GM19240 (cell line): ENCODE data around the gene FKBP1A.

Experiments used
- DNase-seq: peaks from one replicate; pipeline ENCODE4 v3.0.0; 2011; ENCODE audit warnings: low spot score; ENCODE audit not compliant: insufficient read length

Gene FKBP1A

DNA sequence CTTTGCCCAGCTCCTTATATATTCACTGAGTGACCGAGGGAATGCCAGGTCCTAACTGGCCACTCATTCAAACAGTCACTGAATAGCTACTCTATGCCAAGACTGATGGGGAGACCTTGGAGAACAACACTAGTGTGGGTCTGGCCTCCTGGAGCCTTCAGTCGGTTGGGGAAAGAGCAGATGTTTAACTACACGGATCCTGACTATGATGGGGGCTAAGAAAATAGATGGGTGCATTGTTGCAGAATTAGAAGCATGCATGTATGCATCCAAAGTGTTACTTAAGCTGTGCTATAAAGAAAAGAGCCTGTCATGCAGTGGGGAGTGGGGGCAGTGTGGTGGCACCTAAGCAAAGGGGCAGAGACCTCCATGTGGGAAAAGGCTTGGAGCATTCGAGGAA lies 6.5 kb downstream of the FKBP1A start:
- DNase-seq: no peak

DNA sequence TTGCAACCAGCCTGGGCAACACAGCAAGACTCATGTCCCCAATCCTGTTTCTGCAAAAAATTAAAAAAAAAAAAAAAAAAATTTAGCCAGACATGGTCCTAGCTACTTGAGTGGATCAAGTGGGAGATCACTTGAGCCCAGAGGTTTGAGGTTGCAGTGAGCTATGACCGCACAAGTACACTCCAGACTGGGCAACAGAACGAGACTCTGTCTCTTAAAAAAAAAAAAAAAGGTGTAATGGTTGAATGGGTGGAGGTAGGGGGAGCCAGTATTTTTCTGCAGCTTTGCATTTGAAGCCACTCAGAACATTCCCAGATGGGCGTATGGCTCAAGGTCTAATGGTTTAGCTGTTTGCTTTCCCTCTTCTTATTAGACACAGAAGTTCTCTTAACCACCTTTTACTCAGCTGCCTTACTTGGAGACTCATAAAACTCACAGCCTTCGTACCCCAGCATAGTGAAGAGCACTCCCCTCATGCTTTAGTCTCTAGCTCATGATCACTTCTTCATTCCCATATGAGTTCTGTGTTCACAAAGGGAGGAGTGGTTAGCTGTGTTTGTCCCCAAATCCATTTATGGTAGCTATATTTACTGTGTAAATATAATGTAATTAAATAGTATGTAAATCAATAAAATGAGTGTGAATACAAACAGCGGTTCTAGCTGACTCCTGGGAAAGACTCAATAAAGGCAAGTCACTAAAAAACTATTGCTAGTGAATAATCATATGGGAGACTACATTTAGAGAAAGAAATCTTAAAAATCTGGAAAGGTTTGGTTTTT lies 9.0 kb downstream of the FKBP1A start:
- DNase-seq: no peak

DNA sequence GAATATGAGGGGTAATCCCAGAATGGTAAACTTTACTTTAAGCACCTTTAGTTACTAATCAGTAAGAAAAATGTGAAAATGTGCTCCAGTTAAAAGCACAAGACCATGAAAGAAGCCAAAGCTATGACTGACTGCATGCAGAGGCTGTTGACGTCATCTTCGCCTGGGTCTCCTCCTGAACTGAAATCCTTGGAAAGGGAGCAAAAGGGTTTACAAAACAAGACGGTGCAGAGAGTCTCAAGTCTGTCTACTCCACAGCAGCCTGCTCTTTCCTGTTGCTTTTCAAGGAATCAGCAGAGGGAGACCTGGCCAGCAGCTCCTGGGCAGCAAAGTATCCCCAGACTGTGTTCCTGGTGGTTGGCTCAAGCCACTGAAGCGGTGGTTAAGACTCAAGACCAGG lies 10.2 kb downstream of the FKBP1A start:
- no peak for DNase-seq

DNA sequence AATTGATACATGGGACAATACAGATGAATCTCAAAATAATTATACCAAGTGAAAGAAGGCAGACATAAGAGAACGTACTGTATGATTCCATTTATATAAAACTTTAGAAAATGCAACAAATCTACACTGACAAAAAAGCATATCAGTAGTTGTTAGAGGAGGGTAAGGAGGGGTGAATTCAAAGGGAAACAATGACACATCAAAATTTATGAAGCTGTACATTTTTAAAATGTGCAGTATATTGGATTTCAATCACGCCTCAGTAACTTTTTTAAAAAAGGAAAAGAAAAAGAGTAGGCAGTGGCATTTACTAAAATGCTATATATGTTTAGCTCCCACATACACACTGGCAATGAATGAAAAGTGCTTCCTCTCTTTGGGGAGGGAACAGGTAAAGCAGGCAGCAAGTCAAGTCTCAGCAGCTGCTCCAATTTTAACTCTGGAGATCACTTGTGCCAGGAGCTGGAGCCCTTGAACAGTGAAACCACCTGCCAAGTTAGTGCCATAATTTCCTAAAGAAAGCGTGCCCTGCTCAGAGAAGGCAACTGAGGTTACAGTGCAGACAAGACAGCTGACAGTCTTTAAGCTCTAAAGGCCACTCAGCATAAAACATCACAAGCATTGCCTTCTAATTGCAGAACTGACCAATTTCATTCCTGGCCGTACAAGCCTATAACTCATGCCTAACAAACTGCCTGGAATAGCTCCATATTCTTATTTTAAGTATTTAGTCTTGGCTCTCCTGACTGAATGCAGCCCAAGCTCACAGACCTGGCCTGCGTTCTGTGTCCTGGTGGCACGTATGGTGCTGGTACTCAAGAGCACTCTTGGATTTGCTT lies 10.9 kb downstream of the FKBP1A start:
- DNase-seq: no peak

DNA sequence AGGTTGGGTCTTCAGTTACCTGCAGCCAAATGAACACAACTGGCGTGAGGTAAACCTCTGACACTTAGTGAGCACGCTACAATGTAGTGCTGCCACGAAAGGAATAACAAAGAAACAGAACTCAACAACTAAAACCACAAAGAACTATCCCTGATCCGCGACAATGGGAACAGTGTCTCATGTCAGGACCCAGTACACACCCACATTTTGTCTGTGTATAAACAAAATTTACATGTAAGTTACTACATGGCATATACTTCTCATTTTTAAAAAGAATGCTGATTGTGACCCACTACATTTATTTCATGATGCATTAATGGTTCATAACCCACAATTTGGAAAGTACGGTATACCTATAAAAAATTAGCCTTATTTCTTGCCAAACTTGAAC lies 14.1 kb downstream of the FKBP1A start:
- no peak for DNase-seq

DNA sequence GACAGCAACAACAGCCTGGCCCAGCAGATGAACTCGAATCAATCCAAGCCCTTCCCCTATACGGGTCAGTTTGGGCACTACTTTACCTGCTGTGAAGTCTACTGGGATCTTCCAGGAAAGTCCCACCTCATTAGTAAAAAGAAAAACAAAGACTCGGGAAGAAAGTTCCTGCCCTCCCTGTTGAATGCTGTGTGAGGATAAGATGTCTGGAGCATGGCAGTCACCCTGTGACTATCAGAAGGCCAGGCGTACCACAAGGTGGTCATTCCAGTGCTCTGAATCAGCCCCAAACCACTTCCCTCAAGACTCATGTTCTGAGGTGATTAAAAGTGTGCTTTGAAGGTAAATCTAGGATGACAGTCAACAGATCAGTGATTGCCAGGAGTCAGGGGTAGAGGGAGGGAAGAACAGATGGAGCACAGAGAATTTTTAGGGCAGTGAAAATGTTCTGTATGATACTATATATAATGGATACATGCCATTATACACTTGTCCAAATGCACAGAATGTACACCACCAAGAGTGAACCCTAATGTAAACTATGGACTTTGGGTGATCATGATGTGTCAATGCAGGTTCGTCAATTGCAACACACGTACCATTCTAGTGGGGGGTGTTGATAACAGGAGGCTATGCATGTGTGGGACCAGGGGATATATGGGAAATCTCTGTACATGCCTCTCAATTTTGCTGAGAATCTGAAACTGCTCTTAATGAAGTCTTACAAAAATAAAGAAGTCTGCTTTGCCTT lies 14.7 kb downstream of the FKBP1A start:
- no peak for DNase-seq

DNA sequence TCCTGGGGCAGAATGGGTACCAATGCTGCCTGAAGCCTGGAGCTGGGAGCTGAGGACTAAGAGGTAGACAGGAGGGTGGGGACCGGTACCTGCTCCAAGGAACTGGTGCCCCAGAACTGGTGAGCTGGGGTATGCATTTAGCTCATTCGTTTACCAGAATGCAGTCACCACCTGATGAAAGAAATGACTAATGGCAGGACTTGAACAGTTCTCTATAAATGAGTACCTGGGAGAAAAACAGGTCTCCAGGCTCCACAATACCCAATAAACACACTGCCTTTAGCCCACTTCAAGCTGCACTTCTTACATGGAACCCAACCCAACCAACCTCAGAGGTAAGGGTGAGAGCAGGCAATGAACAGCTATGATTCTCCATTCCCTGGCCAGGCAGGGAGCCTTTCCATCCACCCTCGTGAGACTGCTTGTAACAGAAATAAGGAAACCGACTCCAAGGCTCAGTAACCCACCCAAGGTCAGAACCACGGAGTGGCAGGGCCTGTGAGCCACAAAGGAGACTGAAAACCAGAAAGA lies 15.4 kb downstream of the FKBP1A start:
- no peak for DNase-seq

DNA sequence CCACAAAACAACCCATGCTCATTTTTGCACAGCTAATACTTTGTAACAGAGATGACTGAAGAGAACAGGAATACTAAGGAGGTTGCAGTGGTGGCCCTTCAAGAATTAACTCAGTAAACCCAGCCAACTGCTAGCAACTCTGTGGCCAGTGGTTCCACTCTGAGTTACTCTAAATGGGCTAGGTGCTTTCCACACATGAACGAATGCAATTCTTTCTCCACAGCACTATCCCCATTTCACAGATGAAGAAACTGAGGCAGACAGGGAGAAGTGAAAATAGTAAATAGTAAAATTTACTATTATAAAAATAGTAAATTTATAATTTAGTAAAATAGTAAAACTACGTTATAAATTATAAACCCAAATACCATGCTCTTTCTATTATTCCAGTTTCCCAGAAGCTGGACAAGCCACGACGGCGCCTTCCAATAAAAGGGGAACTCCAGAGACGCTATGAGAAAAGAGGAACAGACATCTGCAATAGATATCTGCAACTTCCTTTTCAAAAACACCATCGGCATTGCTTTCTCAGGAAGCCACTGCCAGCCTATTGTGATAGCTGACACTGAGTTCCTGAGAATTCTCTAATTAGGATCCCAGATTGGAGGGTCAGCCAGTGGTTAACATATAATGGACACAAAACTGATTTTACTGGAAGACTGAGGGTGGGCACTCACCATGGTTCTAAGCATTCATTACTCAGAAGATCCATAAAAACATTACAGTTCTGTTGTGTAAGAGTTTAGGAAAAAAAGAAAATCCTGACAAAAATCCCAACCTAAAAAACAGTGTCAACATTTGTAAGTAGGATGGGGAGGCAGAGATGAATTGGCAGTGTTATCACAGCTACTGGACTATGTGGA lies 16.2 kb downstream of the FKBP1A start:
- no peak for DNase-seq

DNA sequence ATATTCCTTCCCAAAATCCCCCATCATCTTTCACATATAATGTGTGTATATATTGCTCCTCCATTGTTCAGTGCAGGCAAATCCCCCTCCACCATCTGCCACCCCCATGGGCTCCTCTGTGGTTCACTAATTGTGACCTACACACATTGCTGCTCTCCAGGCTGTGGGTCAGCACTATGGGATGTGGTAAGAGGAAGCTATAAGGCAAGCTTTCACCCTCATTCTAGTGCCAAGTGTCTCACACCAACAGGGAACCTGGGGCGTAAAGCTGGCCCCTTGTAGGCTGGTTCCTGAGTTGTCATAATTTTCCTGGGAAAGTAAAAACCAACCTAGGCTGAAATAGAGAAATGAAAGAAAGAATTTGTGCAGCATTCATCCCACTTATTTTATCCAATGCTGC lies 16.8 kb downstream of the FKBP1A start:
- DNase-seq: no peak

DNA sequence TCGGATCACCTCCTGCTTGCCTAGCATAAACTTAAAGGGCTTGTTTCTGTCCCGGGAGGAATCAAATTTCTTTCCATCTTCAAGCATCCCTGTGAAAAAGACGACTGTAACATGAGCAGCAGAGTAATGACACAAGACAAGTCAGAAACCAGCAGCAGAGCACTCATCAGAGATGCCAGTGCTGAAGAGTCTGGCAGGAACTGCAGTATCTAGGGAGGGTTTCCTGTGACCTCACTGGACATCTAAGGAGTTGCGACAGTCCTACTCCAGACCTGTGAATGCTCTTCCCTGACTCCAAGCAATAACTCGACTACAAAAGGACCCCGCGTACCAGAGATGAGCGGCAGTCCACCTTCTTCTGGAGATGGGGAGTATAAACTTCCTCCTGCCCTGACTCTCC lies 17.3 kb downstream of the FKBP1A start:
- no peak for DNase-seq

DNA sequence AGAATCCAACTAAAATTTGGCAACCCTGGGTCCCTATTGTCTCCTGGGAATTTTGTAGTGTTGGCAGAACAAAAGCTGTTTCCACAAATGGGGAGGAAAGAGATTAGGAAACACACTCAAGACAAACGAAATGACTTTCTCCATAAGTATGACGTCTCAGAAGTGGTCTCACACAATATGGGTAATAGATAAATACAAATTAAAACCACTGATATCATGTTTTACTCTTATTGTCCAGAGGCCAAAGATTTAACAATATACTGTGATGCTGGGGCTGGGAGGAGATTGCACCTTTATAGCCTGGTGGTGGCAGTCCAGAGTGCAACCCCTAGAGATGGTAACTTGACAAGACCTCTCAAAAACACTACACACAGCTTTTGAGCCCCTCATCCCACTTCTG lies 18.6 kb downstream of the FKBP1A start:
- no peak for DNase-seq

DNA sequence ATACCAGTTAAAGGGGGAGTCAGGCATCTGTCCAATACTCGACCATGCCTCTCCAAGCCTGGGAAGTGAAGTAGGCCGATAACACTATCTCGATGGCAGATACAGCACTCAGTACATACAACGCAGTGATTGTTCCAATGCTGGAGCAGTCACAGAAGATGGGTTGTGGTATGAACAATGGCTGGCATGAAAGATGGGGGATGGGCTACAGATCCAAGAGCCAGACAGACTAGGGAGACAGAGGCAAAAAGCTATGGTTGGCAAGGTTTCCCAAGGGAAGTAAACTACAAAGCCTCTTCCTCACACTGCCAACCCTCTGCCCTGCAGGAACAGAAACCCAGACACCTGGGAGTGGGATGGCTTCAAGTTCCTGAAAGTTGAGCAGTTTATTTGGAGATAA lies 19.2 kb downstream of the FKBP1A start:
- no peak for DNase-seq

DNA sequence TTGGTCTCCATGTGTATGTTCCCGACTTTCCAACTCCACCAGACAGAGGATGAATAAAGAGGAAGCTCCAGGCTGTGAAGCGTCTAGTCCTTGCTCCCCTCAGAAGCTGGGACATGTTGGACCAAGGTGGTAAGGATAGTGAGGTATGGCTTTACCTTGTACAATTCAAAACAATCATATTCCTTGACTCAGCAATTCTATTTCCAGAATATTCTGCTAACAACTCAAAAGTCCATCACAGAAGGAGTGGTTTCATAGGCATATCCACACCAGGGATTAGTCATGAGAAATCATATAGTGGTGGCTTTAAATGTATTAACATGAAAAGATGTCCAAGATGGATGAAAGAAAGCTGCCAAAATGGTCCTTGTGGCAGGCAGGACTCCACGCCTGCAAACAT lies 19.8 kb downstream of the FKBP1A start:
- no peak for DNase-seq

DNA sequence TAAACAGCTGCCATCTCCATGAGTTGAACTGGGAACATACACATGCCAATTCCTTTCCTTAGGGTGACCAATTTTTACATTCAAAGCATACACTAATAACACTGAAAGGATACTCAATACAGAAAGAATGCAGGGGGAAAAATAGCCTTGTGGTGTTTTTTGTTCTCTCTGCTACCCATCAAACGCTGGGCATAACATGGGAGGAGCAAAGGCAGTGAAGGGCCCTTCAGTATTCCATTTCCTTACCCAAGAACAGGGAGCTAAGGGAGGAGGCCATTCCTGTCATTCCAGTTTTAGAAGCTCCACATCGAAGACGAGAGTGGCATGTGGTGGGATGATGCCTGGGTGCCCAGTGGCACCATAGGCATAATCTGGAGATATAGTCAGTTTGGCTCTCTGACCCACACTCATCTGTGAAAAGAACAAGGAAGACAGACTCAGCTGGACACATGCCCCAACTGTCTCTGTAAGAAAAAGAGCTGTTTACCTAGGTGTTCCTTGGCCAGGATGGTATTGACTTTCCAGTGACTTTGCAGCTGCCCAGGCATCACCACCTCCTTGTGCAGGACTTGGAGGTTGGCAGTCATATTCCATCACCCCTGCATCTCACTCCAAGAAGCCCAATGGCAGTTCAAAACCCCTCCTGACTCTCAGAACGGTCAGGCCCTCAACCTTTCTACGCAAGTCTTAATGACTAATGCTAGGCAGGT lies 20.9 kb downstream of the FKBP1A start:
- no peak for DNase-seq

DNA sequence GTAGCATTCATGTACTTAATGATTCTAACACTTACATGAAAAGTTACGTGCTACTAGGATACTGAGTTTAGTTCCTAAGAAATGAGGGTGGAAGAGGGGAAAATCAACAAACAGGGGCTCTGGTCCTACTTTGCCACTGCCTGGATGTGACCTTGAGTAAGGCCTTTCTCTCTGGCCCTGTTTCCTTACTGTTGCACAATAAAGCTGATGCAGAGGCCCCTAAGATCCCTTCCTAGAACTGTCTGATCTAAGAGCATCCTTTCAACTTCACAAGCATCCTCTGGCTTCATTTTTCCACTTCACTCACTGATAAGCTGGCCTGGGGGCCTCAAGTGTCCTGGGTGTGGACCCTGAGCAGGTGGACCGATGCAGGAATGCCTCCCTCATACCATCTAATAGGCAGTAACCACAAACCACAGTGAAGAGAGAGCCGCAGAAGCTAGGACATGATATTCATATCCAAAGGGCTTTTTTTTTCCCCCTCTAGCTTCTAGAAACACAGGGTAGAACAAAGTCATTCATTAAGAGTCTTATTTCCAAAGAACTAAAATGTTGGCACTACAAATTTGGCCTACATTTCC lies 21.6 kb downstream of the FKBP1A start:
- no peak for DNase-seq

DNA sequence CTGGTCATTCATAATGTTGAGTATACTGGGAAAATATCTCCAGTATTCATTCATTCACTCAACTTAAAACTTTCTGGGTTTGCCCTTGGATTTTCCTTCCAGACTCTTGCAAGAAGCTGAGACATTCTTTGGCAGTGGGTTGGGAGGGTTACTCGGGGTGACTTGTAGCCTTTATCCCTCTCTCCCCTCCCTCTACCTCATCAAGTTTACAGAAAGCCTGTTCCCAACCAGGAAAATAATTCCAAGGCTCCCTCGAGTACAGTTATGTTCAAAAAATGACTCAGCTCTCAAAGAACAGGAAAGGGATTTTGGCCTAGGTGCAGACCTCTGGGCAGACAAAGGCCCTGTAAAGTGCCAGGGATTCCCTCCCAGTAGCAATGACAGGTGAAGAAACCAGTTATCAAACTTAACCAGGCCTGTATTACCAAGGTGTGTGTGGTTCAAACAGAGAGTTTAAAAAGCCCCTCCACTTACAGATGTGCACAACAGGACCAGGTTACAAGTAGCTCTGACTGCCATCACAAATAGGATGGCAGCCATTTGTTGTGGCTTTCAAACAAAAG lies 22.2 kb downstream of the FKBP1A start:
- DNase-seq: no peak

DNA sequence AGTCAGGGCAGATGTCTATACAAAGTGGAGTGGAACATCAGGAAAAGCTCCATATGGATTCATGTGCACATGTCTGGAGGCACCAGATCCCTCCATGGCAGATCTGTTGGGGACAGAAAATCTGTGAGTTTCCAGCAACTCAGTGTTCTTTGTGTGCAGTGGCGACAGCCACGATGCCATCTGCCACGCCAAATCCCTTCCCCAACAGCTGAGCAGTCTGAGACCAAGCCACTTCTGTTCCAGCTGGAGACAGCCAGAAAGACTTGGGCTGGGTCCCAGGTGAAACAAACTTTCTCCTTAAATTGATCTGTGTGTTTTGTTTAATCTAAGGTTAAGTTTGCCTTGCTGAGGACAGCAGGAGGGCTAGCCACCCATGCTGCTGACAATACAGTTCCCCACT lies 22.9 kb downstream of the FKBP1A start:
- DNase-seq: no peak

DNA sequence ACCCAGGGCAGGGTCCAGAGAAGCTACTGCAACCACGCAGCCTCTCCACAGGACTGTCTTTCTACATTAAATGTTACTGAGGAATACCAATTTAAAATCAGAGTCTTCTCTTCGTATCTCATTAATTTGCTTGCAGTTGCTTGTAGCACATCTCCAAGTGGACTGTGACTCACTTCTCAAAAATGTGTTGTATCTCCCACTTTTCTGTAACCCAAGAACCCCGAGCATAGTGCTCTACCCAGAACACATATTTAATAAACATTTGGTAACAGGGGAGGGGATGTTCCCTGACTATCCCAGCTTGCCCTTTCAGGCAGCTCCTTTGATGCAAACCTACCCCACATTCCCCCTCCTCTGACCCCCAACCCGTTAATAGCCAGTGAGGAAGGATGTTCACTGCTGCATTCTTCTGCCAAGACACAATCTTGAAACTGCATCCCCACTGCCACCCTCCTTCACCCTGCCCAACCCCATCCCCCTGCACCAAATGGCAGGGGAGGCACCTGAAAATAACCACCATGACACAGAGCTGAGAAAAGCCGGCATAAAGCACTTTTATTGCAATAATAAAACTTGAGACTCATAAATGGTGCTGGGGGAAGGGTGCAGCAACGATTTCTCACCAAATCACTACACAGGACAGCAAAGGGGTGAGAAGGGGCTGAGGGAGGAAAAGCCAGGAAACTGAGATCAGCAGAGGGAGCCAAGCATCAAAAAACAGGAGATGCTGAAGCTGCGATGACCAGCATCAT lies 24.2 kb downstream of the FKBP1A start:
- no peak for DNase-seq

DNA sequence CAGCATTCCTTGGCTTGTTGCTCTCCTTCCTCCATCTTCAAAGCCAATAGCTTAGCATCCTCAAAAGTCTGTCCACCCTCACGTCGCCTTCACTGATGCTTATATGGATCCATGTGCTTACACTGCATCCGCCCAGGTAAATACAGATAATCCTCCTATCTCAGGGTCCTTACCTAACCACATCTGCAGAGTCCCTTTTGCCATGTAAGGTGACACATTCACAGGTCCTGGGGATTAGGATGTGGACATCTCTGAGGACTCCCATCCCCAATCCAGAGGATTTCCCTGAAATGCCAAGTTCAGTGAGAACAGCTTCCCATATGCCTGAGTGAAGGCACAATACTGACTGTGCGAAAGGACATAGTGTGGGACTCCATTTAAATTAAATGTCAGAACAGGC lies 25.4 kb downstream of the FKBP1A start:
- no peak for DNase-seq
